IPS-20b (cell line): ENCODE results near the gene ZNF280A.
"Not testable (repeated sequence)": the region's sequence is repeated elsewhere in the genome, so short reads cannot be mapped to it uniquely, and the experiment has no call there.

ENCODE experiments used
- H3K27ac ChIP-seq: one replicate; pipeline ENCODE4 v1.5.1; 2013; ENCODE audit warnings: low read length
- H3K27me3 ChIP-seq: 2 replicates; pipeline ENCODE4 v1.6.1; 2013; ENCODE audit warnings: mild to moderate bottlenecking, low read length, inconsistent platforms; ENCODE audit not compliant: insufficient read depth
- H3K36me3 ChIP-seq: 2 replicates; pipeline ENCODE4 v1.6.1; 2013; ENCODE audit warnings: low read depth, mild to moderate bottlenecking, inconsistent platforms, low read length, moderate library complexity; ENCODE audit not compliant: insufficient read depth
- H3K4me1 ChIP-seq: 2 replicates; pipeline ENCODE4 v1.6.1; 2013; ENCODE audit warnings: mild to moderate bottlenecking, control low read depth, inconsistent platforms, low read length, moderate library complexity; ENCODE audit not compliant: insufficient read depth
- H3K4me3 ChIP-seq: 2 replicates; pipeline ENCODE4 v1.5.1; 2013; ENCODE audit warnings: mild to moderate bottlenecking, low read length, inconsistent platforms
- H3K9ac ChIP-seq: 2 replicates; pipeline ENCODE4 v1.6.1; 2013; ENCODE audit warnings: low read depth, mild to moderate bottlenecking, inconsistent platforms, low read length, moderate library complexity
- H3K9me3 ChIP-seq: 2 replicates; pipeline ENCODE4 v1.6.1; 2013; ENCODE audit warnings: mild to moderate bottlenecking, low read depth, low read length, inconsistent platforms; ENCODE audit not compliant: insufficient read depth

Gene ZNF280A

GRCh38 chr22:22479116-22479515 is 41.0 kb downstream of the ZNF280A start:
- Histone ChIP-seq H3K9ac (no peak overlapping the region), H3K9me3 (no peaks in the 10 kb centered on the region), H3K4me1 (peaks cover 5% of the 10 kb centered on the region; the same call in 1 of the 2 replicates), H3K36me3 (no peaks in the 10 kb centered on the region), H3K27ac (no peak overlapping the region), H3K4me3 (no peak overlapping the region), H3K27me3 (peaks cover 32% of the 10 kb centered on the region)

DNA sequence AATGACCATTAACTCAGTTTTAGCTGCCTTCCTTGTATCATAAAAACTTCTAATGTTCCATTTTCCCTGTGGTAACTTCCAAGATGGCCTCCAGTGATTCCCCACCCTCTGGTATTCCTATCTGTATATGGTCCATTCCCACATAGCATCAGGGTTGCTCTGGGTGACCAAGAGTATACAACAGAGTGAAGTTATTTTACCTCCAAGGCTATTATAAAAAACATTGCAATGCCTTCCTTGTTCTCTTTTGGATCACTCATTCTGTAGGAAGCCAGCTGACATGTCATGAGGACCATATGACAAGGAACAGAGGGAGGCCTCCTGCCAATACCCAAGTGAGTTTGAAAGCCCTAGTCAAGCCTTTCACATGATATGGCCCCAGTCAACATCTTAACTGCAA is 41.6 kb downstream of the ZNF280A start:
- no peak overlapping the region for H3K27ac ChIP-seq
- H3K4me1 ChIP-seq = peaks cover 5% of the 10 kb centered on the region; the same call in 1 of the 2 replicates
- no peaks in the 10 kb centered on the region for H3K9me3 ChIP-seq
- H3K27me3 ChIP-seq = peaks cover 36% of the 10 kb centered on the region
- H3K9ac ChIP-seq = no peak overlapping the region
- H3K4me3 ChIP-seq = no peak overlapping the region
- H3K36me3 ChIP-seq = no peaks in the 10 kb centered on the region

DNA sequence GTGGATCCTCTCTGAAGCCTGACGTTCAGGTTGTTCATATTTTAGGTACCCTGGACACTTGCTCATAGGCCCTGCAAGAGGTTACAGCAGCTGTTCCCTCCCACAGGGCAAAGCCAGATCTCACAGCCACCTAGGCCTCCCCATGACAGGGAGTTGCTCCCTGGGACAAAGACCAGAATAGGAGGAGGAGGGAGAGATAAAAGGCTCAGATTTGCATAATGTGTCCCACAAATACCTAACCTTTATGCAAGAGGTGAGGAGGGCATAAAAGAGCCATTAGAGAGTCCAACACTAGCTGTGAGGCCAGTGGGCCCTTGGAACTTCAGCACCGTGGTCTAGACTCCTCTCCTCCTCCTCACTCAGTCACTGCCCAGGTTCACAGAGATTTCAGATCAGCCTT is 45.3 kb downstream of the ZNF280A start:
- H3K36me3 ChIP-seq = no peaks in the 10 kb centered on the region
- H3K27ac ChIP-seq = no peak overlapping the region
- peaks cover 5% of the 10 kb centered on the region; the same call in 1 of the 2 replicates for H3K4me1 ChIP-seq
- peaks cover 40% of the 10 kb centered on the region for H3K27me3 ChIP-seq
- peaks cover 4% of the 10 kb centered on the region; the same call in 1 of the 2 replicates for H3K9me3 ChIP-seq
- no peak overlapping the region for H3K4me3 ChIP-seq
- no peak overlapping the region for H3K9ac ChIP-seq

DNA sequence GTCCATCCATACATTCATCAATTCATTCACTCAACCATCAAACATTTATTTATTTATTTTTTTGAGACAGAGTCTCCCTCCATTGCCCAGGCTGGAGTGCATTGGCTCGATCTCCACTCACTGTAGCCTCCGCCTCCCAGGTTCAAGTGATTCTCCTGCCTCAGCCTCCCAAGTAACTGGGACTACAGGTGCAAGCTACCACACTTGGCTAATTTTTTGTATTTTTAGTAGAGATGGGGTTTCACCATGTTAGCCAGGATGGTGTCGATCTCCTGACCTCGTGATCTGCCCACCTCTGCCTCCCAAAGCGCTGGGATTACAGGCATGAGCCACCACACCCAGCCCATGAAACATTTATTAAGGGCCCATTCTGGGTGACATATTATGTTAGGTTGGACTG is 49.0 kb downstream of the ZNF280A start:
- H3K36me3 ChIP-seq, H3K27ac ChIP-seq, H3K4me3 ChIP-seq, H3K9ac ChIP-seq, H3K4me1 ChIP-seq: not testable (repeated sequence)
- H3K9me3 ChIP-seq = peaks cover 22% of the 10 kb centered on the region; the same call in 1 of the 2 replicates
- peaks cover 42% of the 10 kb centered on the region for H3K27me3 ChIP-seq

DNA sequence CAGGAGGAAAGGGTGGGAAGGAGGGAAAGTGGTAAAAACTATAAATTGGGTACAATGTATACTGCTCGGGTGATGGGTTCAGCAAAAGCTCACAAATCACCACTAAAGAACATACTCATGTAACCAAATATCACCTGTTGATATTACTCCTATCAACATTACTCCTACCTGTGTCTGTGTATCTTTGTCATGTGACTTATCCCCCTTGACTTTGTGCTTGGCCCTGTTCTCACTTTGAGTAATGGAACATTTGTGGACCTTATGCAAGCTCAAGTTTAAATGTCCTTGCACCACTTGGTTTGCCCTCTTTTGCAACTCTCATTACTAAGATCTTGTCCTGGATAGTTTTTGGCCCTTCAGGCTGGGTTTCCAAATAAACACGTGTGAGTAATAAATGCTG is 50.5 kb downstream of the ZNF280A start:
- no peak overlapping the region for H3K9ac ChIP-seq
- no peak overlapping the region for H3K27ac ChIP-seq
- peaks cover 22% of the 10 kb centered on the region; the same call in 1 of the 2 replicates for H3K9me3 ChIP-seq

GRCh38 chr22:22468794-22469469 is 51.1 kb downstream of the ZNF280A start:
- H3K4me1 ChIP-seq, H3K27ac ChIP-seq, H3K36me3 ChIP-seq, H3K4me3 ChIP-seq, H3K9ac ChIP-seq: not testable (repeated sequence)
- Histone ChIP-seq H3K9me3 (peaks cover 22% of the 10 kb centered on the region; the same call in 1 of the 2 replicates), H3K27me3 (peaks cover 63% of the 10 kb centered on the region)

More for the DNA sequence above, 50.5 kb downstream of the ZNF280A start:
- H3K4me3 ChIP-seq = no peak overlapping the region
- peaks cover 2% of the 10 kb centered on the region; the same call in 1 of the 2 replicates for H3K4me1 ChIP-seq
- H3K27me3 ChIP-seq = peaks cover 58% of the 10 kb centered on the region
- H3K36me3 ChIP-seq = no peaks in the 10 kb centered on the region

- H3K27ac ChIP-seq = no peak overlapping the region
- no peak overlapping the region for H3K9ac ChIP-seq
- H3K4me1 ChIP-seq = no peaks in the 10 kb centered on the region
- peaks cover 22% of the 10 kb centered on the region; the same call in 1 of the 2 replicates for H3K9me3 ChIP-seq
- peaks cover 68% of the 10 kb centered on the region for H3K27me3 ChIP-seq
- no peaks in the 10 kb centered on the region for H3K36me3 ChIP-seq
- H3K4me3 ChIP-seq = no peak overlapping the region
Observed at GRCh38 chr22:22467112-22467511, 53.0 kb downstream of the ZNF280A start.

- Histone ChIP-seq H3K4me1 (no peaks in the 10 kb centered on the region), H3K4me3 (no peak overlapping the region), H3K27ac (no peak overlapping the region), H3K36me3 (no peaks in the 10 kb centered on the region), H3K27me3 (peaks cover 72% of the 10 kb centered on the region), H3K9ac (no peak overlapping the region), H3K9me3 (peaks cover 22% of the 10 kb centered on the region; the same call in 1 of the 2 replicates)
Observed at GRCh38 chr22:22465782-22466181, 54.3 kb downstream of the ZNF280A start.

DNA sequence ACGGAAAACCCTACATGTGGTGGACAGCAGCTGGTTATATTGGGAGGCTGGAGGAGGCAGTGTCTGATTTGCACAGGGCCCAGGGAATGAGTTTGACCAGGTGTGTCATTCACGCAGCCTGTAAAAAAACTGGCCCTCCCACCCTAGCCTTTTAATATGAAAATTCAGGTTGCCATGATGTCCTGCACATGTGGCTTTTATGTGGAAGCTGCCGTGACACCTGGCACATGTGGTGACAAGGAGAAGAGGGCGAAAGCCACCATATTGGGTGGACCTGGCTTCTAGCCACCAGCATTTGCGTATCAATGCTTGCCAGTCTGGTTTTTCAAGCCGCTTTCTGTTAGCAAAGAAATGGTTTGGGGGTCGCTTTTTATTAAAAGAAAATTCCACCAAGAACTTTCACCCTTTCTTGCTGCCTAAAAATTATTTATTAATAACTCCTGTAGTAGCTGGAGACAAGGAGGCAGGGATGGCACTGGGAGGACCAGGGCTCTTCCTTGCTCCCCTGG is 54.9 kb downstream of the ZNF280A start:
- H3K27me3 ChIP-seq = peaks cover 78% of the 10 kb centered on the region
- peaks cover 25% of the 10 kb centered on the region for H3K9me3 ChIP-seq
- no peak overlapping the region for H3K4me3 ChIP-seq
- H3K9ac ChIP-seq = no peak overlapping the region
- H3K27ac ChIP-seq = no peak overlapping the region
- H3K36me3 ChIP-seq = no peaks in the 10 kb centered on the region
- H3K4me1 ChIP-seq = no peaks in the 10 kb centered on the region

GRCh38 chr22:22464541-22465054 is 55.5 kb downstream of the ZNF280A start:
- Histone ChIP-seq H3K9ac (no peak overlapping the region), H3K36me3 (no peaks in the 10 kb centered on the region), H3K27me3 (peaks cover 78% of the 10 kb centered on the region), H3K9me3 (peaks cover 23% of the 10 kb centered on the region), H3K4me1 (no peaks in the 10 kb centered on the region), H3K27ac (no peak overlapping the region), H3K4me3 (no peak overlapping the region)

GRCh38 chr22:22463855-22464540 is 56.1 kb downstream of the ZNF280A start:
- Histone ChIP-seq H3K9ac (no peak overlapping the region), H3K36me3 (no peaks in the 10 kb centered on the region), H3K9me3 (peaks cover 23% of the 10 kb centered on the region), H3K27me3 (peaks cover 83% of the 10 kb centered on the region), H3K4me1 (no peaks in the 10 kb centered on the region), H3K27ac (no peak overlapping the region), H3K4me3 (no peak overlapping the region)
